ENCODE measurements around the gene TRPV2.
"Not testable (repeated sequence)": the region's sequence is repeated elsewhere in the genome, so short reads cannot be mapped to it uniquely, and the experiment has no call there.

- not testable (repeated sequence) for TF ChIP-seq CTCF (IDR thresholded peaks at IDR 0.05); REST (IDR thresholded peaks at IDR 0.05; ENCODE audit: insufficient read depth in 1 of 2, low read depth in 2 of 2, low read length in 1 of 2); POLR2AphosphoS5 (IDR thresholded peaks at IDR 0.05; ENCODE audit: low read depth, low read length); TCF7L2 (IDR thresholded peaks at IDR 0.05; ENCODE audit: low read depth, low read length)
Measured at GRCh38 chr17:16452268-16452667, 36.9 kb downstream of the TRPV2 start.
